Upper lobe of left lung (tissue), 6 donors: ENCODE results near the gene LRRC45. TPM values are rescaled to one million over a fixed set of nuclear protein-coding genes. Genes with fewer than 3 reads are reported as not detected.
A peak's percentile ranks its signal among the peaks of the same experiment; 100 is the strongest.

Experiments
- ATAC-seq, 2 donors: fragments of 200-7000 bp; cut with Tn5 transposase; one replicate each; pipeline ENCODE4 v1.9.1; 2022; ENCODE audit warnings: mild to moderate bottlenecking in 2 of 2, moderate library complexity in 2 of 2; ENCODE audit not compliant: low FRiP score in 2 of 2
- DNase-seq, 2 donors: peaks; one replicate each; pipeline ENCODE4 v3.0.0-alpha.2; 2019 to 2020
- H3K27ac ChIP-seq, 4 donors: fragments of 200-600 bp; sonication (generic); one replicate each; pipeline ENCODE4 v1.5.1; 2016 to 2019
- H3K27me3 ChIP-seq, 4 donors: fragments of 200-600 bp; sonication (generic); one replicate each; pipeline ENCODE4 v1.5.1; 2017 to 2019
- H3K36me3 ChIP-seq, 4 donors: fragments of 200-600 bp; sonication (generic); one replicate each; pipeline ENCODE4 v1.5.1; 2016 to 2019
- H3K4me1 ChIP-seq, 4 donors: fragments of 200-600 bp; sonication (generic); one replicate each; pipeline ENCODE4 v1.5.1; 2018 to 2019
- H3K4me3 ChIP-seq, 4 donors: fragments of 200-600 bp; sonication (generic); one replicate each; pipeline ENCODE4 v1.5.1; 2017 to 2019; ENCODE audit warnings: mild to moderate bottlenecking in 2 of 4, moderate library complexity in 1 of 4
- H3K9me3 ChIP-seq, 4 donors: fragments of 200-600 bp; sonication (generic); one replicate each; pipeline ENCODE4 v1.5.1; 2018 to 2019
- CTCF ChIP-seq, 6 experiments: fragments of 450-650 bp in 4 of 6; fragments of 200-600 bp in 2 of 6; sonication (generic) in 2 of 6; IDR thresholded peaks; one replicate each; pipeline ENCODE4 v1.5.1; 2016 to 2019; ENCODE audit warnings: antibody characterized with exemption in 6 of 6
- EP300 ChIP-seq, 4 donors: sonication (generic); formaldehyde crosslinking; IDR thresholded peaks; one replicate each; pipeline ENCODE4 v1.5.1; 2017; ENCODE audit warnings: antibody characterized with exemption in 4 of 4, control low read depth in 2 of 4
- POLR2A ChIP-seq, 4 donors: fragments of 450-650 bp; IDR thresholded peaks; one replicate each; pipeline ENCODE4 v1.5.1; 2016 to 2017; ENCODE audit warnings: antibody characterized with exemption in 4 of 4, mild to moderate bottlenecking in 2 of 4
- POLR2AphosphoS5 ChIP-seq, 2 donors: sonication (generic); formaldehyde crosslinking; IDR thresholded peaks; one replicate each; pipeline ENCODE4 v1.5.1; 2017; ENCODE audit warnings: antibody characterized with exemption in 2 of 2
- WGBS, 2 donors: methylation state at CpG; one replicate each; pipeline ENCODE4 v1.1.5; 2017 to 2018; 5-methylcytosine and 5-hydroxymethylcytosine counted together
- total RNA-seq, 6 donors: library from RNA; depleted of rRNA in 4 of 6; stranded (reverse); fragments of >200 nt in 4 of 6; gene quantifications; one replicate each; pipeline versions ENCODE4 v1.1.0 to v1.2.1, GENCODE V29; 2016 to 2021
- donor health status: DM: no; HTN: no; CAD: no; lungs with moderate emphysema.
- donor health status: DM: no; HTN: yes; CAD: no; lungs with severe emphysema.

LRRC45 gene
- total RNA-seq, 6 donors from 2014 or later = 14.0 to 57.6 (median 20.4) TPM

- H3K4me1 ChIP-seq = no peaks in the 10 kb centered on the region
- ATAC-seq (no peak), DNase-seq (peak in 1 of 2 donors; percentile 82)
- 95 to 96% methylated on average over 7 to 38 of the region's 47 CpGs for WGBS, 2 donors
- no peak overlapping the region for H3K27ac ChIP-seq
- H3K27me3 ChIP-seq = no peaks in the 10 kb centered on the region
- peaks cover 50 to 65% (median 60%) of the 10 kb centered on the region in 4 donors for H3K36me3 ChIP-seq
- TF ChIP-seq CTCF (IDR thresholded peaks at IDR 0.05) (no peak), POLR2A (IDR thresholded peaks at IDR 0.05) (peak in 1 of 4 donors; percentile 36), EP300 (IDR thresholded peaks at IDR 0.05) (no peak), POLR2AphosphoS5 (IDR thresholded peaks at IDR 0.05) (no peak)
- H3K9me3 ChIP-seq = no peaks in the 10 kb centered on the region
- no peak overlapping the region for H3K4me3 ChIP-seq
Observed at GRCh38 chr17:82079001-82079677, 56.0 kb downstream of the LRRC45 start.

DNA sequence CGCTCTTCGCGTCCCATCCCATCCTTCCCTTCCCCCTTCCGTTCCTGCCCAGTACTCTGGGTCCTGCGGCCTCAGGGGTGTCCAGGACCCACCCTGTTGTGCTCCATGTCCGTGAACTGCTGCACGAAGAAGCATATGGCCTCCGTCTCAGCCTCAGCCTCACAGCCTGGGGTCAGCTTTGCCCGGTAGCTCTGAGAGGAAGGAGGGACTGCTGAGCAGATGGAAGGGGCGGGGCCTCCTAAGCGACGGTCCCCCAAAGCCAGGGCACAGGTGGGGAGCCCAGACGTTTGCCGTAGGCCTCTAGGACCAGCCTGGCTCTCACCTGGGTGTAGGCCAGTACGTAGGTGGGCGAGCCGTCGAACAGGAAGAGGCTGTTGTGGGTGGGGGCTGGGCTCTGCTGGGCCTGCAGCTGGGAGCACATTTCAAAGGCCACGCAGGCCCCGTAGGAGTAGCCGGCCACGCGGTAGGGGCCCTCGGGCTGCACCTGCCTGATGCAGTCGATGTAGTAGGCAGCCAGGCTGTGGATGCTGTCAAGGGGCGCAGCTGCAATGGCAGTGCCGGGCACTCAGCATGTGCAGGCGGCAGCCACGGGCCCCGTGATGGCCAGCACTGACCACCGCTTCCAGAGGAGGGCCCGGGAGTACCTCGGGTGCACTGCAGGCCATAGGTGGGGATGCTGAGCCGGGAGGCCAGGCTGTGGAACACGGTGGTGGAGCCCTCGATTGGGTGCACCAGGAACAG, 57.1 kb downstream of the LRRC45 start:
- 91 to 97% methylated on average over 18 to 29 of the region's 36 CpGs for WGBS, 2 donors
- peak in 1 of 2 donors; percentile 79 for DNase-seq

More for the DNA sequence above, 57.1 kb downstream of the LRRC45 start:
- H3K27ac ChIP-seq = no peak overlapping the region
- no peak overlapping the region for H3K4me3 ChIP-seq
- H3K36me3 ChIP-seq = peaks cover 61 to 76% (median 71%) of the 10 kb centered on the region in 4 donors
- H3K9me3 ChIP-seq = no peaks in the 10 kb centered on the region
- no peak for TF ChIP-seq POLR2A (IDR thresholded peaks at IDR 0.05)
- TF ChIP-seq POLR2AphosphoS5 (IDR thresholded peaks at IDR 0.05) = no peak
- TF ChIP-seq CTCF (IDR thresholded peaks at IDR 0.05) = no peak
- no peak for TF ChIP-seq EP300 (IDR thresholded peaks at IDR 0.05)
- no peaks in the 10 kb centered on the region for H3K27me3 ChIP-seq
- no peak for ATAC-seq
- no peaks in the 10 kb centered on the region for H3K4me1 ChIP-seq

Other genes starting within 250 kb of the LRRC45 start
- gene GCGR, start 219.2 kb upstream of the LRRC45 start, total RNA-seq = 10 to 100 TPM in 1 of 6 donors, not detected in 5; 11.1 TPM
- 100 to 1,000 TPM in 1 of 6 donors, 10 to 100 TPM in 5; 30.1 to 106 (median 70.1) TPM for gene MCRIP1, start 190.0 kb upstream of the LRRC45 start, total RNA-seq
- not detected for gene PPP1R27, start 188.3 kb upstream of the LRRC45 start, total RNA-seq
- 100 to 1,000 TPM; 374 to 627 (median 531) TPM for gene P4HB, start 162.8 kb upstream of the LRRC45 start, total RNA-seq
- 100 to 1,000 TPM; 171 to 522 (median 302) TPM for gene ARHGDIA, start 152.0 kb upstream of the LRRC45 start, total RNA-seq
- 10 to 100 TPM; 43.0 to 71.0 (median 60.1) TPM for gene ALYREF, start 131.7 kb upstream of the LRRC45 start, total RNA-seq
- gene ANAPC11, start 131.6 kb upstream of the LRRC45 start, total RNA-seq = 100 to 1,000 TPM in 3 of 6 donors, 10 to 100 TPM in 3; 24.1 to 138 (median 99.2) TPM
- gene NPB, start 121.1 kb upstream of the LRRC45 start, total RNA-seq = 1 to 10 TPM in 1 of 6 donors, under 1 TPM in 2, not detected in 3; 0.37 to 1.8 (median 0.94) TPM
- 10 to 100 TPM; 29.1 to 63.1 (median 52.2) TPM for gene PCYT2, start 111.9 kb upstream of the LRRC45 start, total RNA-seq
- 10 to 100 TPM; 35.7 to 87.0 (median 39.7) TPM for gene SIRT7, start 105.1 kb upstream of the LRRC45 start, total RNA-seq
- 10 to 100 TPM; 23.0 to 46.4 (median 28.8) TPM for gene MAFG, start 95.6 kb upstream of the LRRC45 start, total RNA-seq
- gene PYCR1, start 86.0 kb upstream of the LRRC45 start, total RNA-seq = 10 to 100 TPM in 4 of 6 donors, 1 to 10 TPM in 2; 8.4 to 42.4 (median 14.6) TPM
- not detected for gene MYADML2, start 76.1 kb upstream of the LRRC45 start, total RNA-seq
- 1 to 10 TPM in 5 of 6 donors, under 1 TPM in 1; 0.89 to 5.0 (median 2.3) TPM for gene NOTUM, start 62.1 kb upstream of the LRRC45 start, total RNA-seq
- 10 to 100 TPM; 26.0 to 96.4 (median 56.1) TPM for gene ASPSCR1, start 45.7 kb upstream of the LRRC45 start, total RNA-seq
- 10 to 100 TPM; 24.1 to 60.5 (median 47.8) TPM for gene CENPX, start 427 bp upstream of the LRRC45 start, total RNA-seq
- gene RAC3, start 8.4 kb downstream of the LRRC45 start, total RNA-seq = 10 to 100 TPM in 2 of 6 donors, 1 to 10 TPM in 4; 3.0 to 12.6 (median 7.1) TPM
- 100 to 1,000 TPM; 122 to 358 (median 211) TPM for gene DCXR, start 14.4 kb downstream of the LRRC45 start, total RNA-seq
- 100 to 1,000 TPM in 1 of 6 donors, 10 to 100 TPM in 5; 25.0 to 101 (median 37.5) TPM for gene RFNG, start 28.5 kb downstream of the LRRC45 start, total RNA-seq
- gene GPS1, start 28.6 kb downstream of the LRRC45 start, total RNA-seq = 100 to 1,000 TPM in 4 of 6 donors, 10 to 100 TPM in 2; 55.2 to 147 (median 108) TPM
- 100 to 1,000 TPM in 3 of 6 donors, 10 to 100 TPM in 3; 53.5 to 183 (median 106) TPM for gene DUS1L, start 42.5 kb downstream of the LRRC45 start, total RNA-seq
- gene FASN, start 74.9 kb downstream of the LRRC45 start, total RNA-seq = 100 to 1,000 TPM; 191 to 805 (median 577) TPM
- gene CCDC57, start 189.5 kb downstream of the LRRC45 start, total RNA-seq = 100 to 1,000 TPM in 2 of 6 donors, 10 to 100 TPM in 4; 52.9 to 204 (median 71.8) TPM
- gene SLC16A3, start 205.7 kb downstream of the LRRC45 start, total RNA-seq = 100 to 1,000 TPM in 3 of 6 donors, 10 to 100 TPM in 3; 33.5 to 134 (median 102) TPM